Measurements from ENCODE around the gene MAGI2.

Gene MAGI2

GRCh38 chr7:79453558-79454360, at the start of gene MAGI2:
TSS of gene MAGI2 (minus strand) at chr7:79453667. CDS start at chr7:79453320, 347 bp downstream.
- no peak for DNase-seq

GRCh38 chr7:79502151-79502550, 48.7 kb upstream of the MAGI2 start:
- no peak for DNase-seq

- DNase-seq = no peak
Measured at GRCh38 chr7:79500759-79501158, 47.3 kb upstream of the MAGI2 start.

- no peak for DNase-seq
Measured at GRCh38 chr7:79497728-79498127, 44.3 kb upstream of the MAGI2 start.

GRCh38 chr7:79495544-79496272, 42.2 kb upstream of the MAGI2 start:
- DNase-seq = no peak

GRCh38 chr7:79494046-79494445, 40.6 kb upstream of the MAGI2 start:
- DNase-seq = no peak

- no peak for DNase-seq
Measured at GRCh38 chr7:79489371-79489770, 35.9 kb upstream of the MAGI2 start.

GRCh38 chr7:79478386-79478785, 24.9 kb upstream of the MAGI2 start:
- no peak for DNase-seq

GRCh38 chr7:79475455-79475854, 22.0 kb upstream of the MAGI2 start:
- no peak for DNase-seq

- no peak for DNase-seq
Measured at GRCh38 chr7:79471699-79472098, 18.2 kb upstream of the MAGI2 start.

- no peak for DNase-seq
Measured at GRCh38 chr7:79471283-79471682, 17.8 kb upstream of the MAGI2 start.

- no peak for DNase-seq
Measured at GRCh38 chr7:79465551-79465950, 12.1 kb upstream of the MAGI2 start.

- no peak for DNase-seq
Measured at GRCh38 chr7:79464051-79464450, 10.6 kb upstream of the MAGI2 start.

GRCh38 chr7:79462390-79462789, 8.9 kb upstream of the MAGI2 start:
- no peak for DNase-seq

GRCh38 chr7:79461660-79462059, 8.2 kb upstream of the MAGI2 start:
- DNase-seq = no peak

- DNase-seq = no peak
Measured at GRCh38 chr7:79459381-79459780, 5.9 kb upstream of the MAGI2 start.

- DNase-seq = no peak
Measured at GRCh38 chr7:79458796-79459195, 5.3 kb upstream of the MAGI2 start.

GRCh38 chr7:79455173-79455790, 1.8 kb upstream of the MAGI2 start:
- no peak for DNase-seq

- DNase-seq = no peak
Measured at GRCh38 chr7:79454361-79454960, 994 bp upstream of the MAGI2 start.

- no peak for DNase-seq
Measured at GRCh38 chr7:79453266-79453557, 255 bp downstream of the MAGI2 start.

- no peak for DNase-seq
Measured at GRCh38 chr7:79452495-79453265, 787 bp downstream of the MAGI2 start.

- DNase-seq = no peak
Measured at GRCh38 chr7:79452032-79452494, 1.4 kb downstream of the MAGI2 start.

GRCh38 chr7:79451580-79451979, 1.9 kb downstream of the MAGI2 start:
- DNase-seq = no peak
